Prostate gland (tissue), 2 donors: ENCODE measurements around the gene FRMD4A.

Experiments
- POLR2A ChIP-seq: fragments of 450-650 bp; IDR thresholded peaks from one replicate; pipeline ENCODE4 v1.6.1; 2016; ENCODE audit warnings: antibody characterized with exemption, mild to moderate bottlenecking
- TF ChIP-seq, protein P1 (sequence below), 4 experiments: fragments of 200-600 bp in 2 of 4; fragments of 450-650 bp in 2 of 4; sonication (generic) in 2 of 4; IDR thresholded peaks; 1 replicate in 3 of 4; 2 replicates in 1 of 4; pipeline ENCODE4 v1.5.1; 2016 to 2019; ENCODE audit warnings: antibody characterized with exemption in 4 of 4, mild to moderate bottlenecking in 2 of 4, moderate library complexity in 2 of 4

DNA sequence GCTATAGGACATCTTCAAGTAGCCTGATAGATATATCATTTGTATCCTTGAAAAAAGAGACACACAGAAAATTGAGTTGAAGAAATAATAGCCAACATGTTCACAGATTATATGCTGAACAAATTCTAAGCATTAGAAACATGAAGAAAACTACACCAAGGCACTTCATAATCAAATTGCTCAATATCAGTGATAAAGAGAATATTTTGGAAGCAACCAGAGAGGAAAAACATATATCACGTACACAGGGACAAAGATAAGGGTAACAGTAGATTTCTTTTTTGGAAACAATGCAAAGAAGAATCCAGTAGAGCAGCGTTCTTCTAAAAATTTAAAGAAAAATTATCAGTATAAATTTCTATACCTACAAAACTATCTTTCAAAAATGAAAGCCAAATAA, 6.0 kb upstream of the FRMD4A start:
- TF ChIP-seq, protein P1, sequence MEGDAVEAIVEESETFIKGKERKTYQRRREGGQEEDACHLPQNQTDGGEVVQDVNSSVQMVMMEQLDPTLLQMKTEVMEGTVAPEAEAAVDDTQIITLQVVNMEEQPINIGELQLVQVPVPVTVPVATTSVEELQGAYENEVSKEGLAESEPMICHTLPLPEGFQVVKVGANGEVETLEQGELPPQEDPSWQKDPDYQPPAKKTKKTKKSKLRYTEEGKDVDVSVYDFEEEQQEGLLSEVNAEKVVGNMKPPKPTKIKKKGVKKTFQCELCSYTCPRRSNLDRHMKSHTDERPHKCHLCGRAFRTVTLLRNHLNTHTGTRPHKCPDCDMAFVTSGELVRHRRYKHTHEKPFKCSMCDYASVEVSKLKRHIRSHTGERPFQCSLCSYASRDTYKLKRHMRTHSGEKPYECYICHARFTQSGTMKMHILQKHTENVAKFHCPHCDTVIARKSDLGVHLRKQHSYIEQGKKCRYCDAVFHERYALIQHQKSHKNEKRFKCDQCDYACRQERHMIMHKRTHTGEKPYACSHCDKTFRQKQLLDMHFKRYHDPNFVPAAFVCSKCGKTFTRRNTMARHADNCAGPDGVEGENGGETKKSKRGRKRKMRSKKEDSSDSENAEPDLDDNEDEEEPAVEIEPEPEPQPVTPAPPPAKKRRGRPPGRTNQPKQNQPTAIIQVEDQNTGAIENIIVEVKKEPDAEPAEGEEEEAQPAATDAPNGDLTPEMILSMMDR (IDR thresholded peaks at IDR 0.05) = no peak
- TF ChIP-seq POLR2A = no peak
